ENCODE results near the gene SRRM3.

GRCh38 chr7:76278540-76278939 is 76.8 kb downstream of the SRRM3 start:
- TF ChIP-seq, protein P1, sequence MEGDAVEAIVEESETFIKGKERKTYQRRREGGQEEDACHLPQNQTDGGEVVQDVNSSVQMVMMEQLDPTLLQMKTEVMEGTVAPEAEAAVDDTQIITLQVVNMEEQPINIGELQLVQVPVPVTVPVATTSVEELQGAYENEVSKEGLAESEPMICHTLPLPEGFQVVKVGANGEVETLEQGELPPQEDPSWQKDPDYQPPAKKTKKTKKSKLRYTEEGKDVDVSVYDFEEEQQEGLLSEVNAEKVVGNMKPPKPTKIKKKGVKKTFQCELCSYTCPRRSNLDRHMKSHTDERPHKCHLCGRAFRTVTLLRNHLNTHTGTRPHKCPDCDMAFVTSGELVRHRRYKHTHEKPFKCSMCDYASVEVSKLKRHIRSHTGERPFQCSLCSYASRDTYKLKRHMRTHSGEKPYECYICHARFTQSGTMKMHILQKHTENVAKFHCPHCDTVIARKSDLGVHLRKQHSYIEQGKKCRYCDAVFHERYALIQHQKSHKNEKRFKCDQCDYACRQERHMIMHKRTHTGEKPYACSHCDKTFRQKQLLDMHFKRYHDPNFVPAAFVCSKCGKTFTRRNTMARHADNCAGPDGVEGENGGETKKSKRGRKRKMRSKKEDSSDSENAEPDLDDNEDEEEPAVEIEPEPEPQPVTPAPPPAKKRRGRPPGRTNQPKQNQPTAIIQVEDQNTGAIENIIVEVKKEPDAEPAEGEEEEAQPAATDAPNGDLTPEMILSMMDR (IDR thresholded peaks at IDR 0.05), result no peak
- TF ChIP-seq POLR2A (IDR thresholded peaks at IDR 0.05), result no peak

Data from esophagus squamous epithelium (tissue), 4 donors.